NCI-H345 (cell line): Measurements from ENCODE around the gene PCDH17.

ENCODE experiments used
- DNase-seq: peaks from one replicate; lab custom pipeline; 2025; lab: John Stamatoyannopoulos, UW

The PCDH17 gene, protein sequence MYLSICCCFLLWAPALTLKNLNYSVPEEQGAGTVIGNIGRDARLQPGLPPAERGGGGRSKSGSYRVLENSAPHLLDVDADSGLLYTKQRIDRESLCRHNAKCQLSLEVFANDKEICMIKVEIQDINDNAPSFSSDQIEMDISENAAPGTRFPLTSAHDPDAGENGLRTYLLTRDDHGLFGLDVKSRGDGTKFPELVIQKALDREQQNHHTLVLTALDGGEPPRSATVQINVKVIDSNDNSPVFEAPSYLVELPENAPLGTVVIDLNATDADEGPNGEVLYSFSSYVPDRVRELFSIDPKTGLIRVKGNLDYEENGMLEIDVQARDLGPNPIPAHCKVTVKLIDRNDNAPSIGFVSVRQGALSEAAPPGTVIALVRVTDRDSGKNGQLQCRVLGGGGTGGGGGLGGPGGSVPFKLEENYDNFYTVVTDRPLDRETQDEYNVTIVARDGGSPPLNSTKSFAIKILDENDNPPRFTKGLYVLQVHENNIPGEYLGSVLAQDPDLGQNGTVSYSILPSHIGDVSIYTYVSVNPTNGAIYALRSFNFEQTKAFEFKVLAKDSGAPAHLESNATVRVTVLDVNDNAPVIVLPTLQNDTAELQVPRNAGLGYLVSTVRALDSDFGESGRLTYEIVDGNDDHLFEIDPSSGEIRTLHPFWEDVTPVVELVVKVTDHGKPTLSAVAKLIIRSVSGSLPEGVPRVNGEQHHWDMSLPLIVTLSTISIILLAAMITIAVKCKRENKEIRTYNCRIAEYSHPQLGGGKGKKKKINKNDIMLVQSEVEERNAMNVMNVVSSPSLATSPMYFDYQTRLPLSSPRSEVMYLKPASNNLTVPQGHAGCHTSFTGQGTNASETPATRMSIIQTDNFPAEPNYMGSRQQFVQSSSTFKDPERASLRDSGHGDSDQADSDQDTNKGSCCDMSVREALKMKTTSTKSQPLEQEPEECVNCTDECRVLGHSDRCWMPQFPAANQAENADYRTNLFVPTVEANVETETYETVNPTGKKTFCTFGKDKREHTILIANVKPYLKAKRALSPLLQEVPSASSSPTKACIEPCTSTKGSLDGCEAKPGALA (N-terminal part only)

DNA sequence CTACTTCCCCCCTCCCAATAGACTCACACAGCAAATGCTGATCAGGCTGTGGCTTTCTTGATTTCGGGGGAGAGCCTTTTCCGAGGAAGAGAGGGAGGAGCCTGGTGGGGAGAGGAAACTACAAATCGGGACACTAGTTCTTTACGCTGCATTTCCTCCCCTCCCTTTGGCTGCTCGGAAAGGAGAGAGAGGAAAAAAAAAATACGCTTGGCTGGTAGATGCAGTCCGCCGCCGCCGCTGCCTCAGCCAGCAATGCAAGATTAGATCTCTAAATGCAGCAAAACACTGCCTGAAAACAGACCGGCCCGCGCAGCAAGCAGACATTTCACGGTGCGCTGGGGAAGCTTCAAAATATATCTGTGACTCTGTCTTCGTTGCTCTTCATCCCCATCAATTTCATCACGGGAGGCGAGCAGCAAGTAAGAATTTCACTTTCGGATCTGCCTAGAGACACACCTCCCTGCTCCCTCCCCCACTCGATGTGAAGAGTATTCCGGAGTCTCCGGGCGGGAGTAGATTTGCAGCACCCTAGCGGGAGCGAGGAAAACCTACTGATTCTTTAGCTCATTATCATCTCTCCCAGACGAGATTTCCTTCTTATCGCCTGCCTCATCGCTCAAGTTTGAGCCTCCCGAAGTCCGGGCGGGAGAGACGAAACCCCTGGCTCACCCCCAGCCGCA, at the start of gene PCDH17:
TSS of gene PCDH17 (plus strand) at position 149 of the 680 bp plus-strand sequence. CDS start 803 bp downstream, outside the sequence.
- no peak for DNase-seq

DNA sequence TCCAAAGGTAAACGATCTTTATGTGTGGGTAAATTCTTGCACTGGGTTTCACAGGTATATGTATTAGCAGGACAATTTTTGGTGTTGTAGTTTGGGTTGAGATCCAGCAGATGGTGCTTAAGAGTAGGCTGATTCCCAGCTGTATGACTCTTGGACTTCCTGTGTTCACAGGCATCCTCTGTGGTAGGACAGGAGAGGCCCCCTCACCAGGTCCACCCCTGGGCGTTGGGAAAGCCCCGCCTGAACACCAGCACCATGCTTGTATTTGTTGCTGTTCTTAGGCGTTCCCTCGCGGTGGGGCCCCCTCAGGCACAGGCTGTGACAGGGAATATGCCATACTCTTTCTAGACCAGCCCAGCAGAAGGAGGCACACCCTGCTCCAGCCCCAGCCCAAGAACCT, 49.5 kb upstream of the PCDH17 start:
- DNase-seq: no peak

- DNase-seq: no peak
Observed at GRCh38 chr13:57583529-57583928, 48.0 kb upstream of the PCDH17 start.

DNA sequence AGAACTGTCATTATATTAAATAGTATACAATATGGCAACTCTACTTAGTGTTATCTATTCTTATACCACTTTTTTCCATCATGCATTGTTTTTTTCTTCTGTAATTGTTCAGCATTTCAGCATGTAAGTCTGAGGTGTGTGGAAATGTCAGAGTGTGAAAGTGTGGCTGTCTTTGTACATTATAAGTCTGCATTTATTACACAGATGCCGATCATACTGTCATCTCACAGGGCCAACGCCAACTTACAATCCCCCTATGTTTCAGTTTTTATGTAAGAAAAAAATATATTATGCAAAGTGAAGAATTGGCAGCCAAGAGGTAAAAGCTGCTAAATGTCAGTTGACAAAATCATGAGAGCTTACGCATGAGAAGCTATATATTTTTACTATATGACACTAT, 42.9 kb upstream of the PCDH17 start:
- no peak for DNase-seq

DNA sequence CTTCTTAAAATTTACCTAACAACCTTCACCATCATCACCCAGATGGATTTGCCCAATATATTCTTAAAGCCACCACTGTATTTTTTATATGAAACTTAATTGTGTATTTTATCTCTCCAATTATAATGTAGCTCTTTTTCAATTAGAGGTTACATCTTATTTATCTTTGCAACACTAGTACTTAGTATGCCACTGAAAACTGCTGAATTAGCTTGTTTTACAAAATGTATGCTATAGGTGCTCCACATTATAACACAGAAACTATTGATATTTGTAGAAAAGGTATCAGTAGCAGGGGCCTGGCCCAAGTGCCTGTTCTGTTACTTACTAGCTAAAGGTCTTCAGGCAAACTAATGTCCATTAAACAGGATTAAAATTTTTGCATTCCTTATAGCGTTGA, 35.8 kb upstream of the PCDH17 start:
- no peak for DNase-seq

GRCh38 chr13:57601536-57601935, 30.0 kb upstream of the PCDH17 start:
- no peak for DNase-seq

GRCh38 chr13:57604442-57604841, 27.1 kb upstream of the PCDH17 start:
- no peak for DNase-seq

DNA sequence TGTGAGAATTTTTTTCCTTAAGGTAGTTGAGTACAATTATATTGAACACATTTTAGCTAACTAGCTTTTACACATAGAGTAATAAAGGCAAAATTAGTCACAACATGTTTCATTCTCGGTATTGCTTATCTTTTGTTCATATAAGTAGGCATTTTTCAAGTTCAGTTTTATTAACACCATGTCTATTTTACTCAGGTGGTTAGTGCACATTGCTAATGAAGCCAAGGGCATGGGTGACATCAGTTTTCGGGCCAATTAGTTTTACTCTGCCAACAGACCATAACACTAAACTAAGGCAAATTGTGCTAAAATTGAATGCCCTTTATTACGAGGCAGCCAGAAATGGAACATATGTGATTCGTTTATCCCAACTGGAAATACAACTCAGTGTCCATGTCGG, 19.6 kb upstream of the PCDH17 start:
- no peak for DNase-seq

DNA sequence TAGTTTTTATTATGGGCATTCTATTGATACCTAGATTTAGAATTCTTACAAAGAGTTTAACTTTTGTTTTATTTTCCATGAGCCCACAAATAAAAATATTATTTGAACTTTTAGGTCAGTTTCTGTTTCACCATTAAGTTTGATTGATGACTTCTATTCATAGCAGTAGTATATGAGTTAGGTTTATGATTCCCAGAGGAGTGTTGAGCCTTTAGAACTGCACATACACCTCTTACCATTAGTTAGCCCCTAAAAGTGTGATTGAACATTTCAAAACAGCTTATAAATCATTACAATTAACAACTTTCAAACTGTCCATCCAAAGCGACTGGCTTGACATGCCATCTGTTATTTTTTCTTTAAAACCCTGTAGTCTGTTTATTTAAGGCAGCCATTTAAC, 19.0 kb upstream of the PCDH17 start:
- no peak for DNase-seq

GRCh38 chr13:57624565-57625435, 6.7 kb upstream of the PCDH17 start:
- peak; percentile 76 for DNase-seq

GRCh38 chr13:57627663-57628062, 3.9 kb upstream of the PCDH17 start:
- DNase-seq: peak; percentile 68

DNA sequence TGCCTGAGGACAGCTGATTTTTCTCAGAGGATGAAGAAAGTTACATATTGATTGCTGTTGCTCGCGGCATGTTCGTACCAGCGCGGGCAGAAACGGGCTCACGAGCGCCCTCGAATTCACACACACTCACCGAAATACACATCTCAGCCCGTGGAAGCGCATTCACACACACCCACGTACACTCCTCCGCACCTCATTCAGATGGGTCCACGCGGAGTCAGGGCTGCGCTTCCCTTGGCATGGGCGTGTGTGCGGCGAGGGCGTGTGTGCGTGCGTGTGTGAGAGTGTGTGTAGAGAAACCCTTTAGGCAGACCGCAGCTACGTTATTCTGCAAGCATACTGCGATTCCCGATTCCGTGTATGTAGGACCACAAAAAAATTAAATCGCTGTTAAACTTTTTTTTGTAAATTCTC, 2.1 kb upstream of the PCDH17 start:
- peak; percentile 74 for DNase-seq

- DNase-seq: peak; percentile 98
Observed at GRCh38 chr13:57629821-57630235, 1.7 kb upstream of the PCDH17 start.

GRCh38 chr13:57630661-57631595, 616 bp upstream of the PCDH17 start:
- peak; percentile 56 for DNase-seq

DNA sequence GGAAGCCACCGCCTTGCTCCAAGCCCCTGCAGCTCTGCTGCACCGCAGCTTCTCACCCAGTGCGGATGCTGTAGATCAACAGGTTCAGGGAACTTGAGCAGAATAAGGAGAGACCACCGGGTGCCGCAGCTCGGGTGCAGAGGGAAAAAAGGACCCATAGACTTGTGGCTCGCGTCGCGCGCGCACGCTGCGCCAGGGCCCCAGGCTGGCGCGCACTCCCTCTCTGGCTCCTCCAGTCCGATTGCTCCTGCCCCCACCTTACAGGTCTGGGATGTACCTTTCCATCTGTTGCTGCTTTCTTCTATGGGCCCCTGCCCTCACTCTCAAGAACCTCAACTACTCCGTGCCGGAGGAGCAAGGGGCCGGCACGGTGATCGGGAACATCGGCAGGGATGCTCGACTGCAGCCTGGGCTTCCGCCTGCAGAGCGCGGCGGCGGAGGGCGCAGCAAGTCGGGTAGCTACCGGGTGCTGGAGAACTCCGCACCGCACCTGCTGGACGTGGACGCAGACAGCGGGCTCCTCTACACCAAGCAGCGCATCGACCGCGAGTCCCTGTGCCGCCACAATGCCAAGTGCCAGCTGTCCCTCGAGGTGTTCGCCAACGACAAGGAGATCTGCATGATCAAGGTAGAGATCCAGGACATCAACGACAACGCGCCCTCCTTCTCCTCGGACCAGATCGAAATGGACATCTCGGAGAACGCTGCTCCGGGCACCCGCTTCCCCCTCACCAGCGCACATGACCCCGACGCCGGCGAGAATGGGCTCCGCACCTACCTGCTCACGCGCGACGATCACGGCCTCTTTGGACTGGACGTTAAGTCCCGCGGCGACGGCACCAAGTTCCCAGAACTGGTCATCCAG, 964 bp downstream of the PCDH17 start:
- DNase-seq: no peak

DNA sequence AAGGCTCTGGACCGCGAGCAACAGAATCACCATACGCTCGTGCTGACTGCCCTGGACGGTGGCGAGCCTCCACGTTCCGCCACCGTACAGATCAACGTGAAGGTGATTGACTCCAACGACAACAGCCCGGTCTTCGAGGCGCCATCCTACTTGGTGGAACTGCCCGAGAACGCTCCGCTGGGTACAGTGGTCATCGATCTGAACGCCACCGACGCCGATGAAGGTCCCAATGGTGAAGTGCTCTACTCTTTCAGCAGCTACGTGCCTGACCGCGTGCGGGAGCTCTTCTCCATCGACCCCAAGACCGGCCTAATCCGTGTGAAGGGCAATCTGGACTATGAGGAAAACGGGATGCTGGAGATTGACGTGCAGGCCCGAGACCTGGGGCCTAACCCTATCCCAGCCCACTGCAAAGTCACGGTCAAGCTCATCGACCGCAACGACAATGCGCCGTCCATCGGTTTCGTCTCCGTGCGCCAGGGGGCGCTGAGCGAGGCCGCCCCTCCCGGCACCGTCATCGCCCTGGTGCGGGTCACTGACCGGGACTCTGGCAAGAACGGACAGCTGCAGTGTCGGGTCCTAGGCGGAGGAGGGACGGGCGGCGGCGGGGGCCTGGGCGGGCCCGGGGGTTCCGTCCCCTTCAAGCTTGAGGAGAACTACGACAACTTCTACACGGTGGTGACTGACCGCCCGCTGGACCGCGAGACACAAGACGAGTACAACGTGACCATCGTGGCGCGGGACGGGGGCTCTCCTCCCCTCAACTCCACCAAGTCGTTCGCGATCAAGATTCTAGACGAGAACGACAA, 1.8 kb downstream of the PCDH17 start:
- DNase-seq: no peak

DNA sequence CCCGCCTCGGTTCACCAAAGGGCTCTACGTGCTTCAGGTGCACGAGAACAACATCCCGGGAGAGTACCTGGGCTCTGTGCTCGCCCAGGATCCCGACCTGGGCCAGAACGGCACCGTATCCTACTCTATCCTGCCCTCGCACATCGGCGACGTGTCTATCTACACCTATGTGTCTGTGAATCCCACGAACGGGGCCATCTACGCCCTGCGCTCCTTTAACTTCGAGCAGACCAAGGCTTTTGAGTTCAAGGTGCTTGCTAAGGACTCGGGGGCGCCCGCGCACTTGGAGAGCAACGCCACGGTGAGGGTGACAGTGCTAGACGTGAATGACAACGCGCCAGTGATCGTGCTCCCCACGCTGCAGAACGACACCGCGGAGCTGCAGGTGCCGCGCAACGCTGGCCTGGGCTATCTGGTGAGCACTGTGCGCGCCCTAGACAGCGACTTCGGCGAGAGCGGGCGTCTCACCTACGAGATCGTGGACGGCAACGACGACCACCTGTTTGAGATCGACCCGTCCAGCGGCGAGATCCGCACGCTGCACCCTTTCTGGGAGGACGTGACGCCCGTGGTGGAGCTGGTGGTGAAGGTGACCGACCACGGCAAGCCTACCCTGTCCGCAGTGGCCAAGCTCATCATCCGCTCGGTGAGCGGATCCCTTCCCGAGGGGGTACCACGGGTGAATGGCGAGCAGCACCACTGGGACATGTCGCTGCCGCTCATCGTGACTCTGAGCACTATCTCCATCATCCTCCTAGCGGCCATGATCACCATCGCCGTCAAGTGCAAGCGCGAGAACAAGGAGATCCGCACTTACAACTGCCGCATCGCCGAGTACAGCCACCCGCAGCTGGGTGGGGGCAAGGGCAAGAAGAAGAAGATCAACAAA, 2.6 kb downstream of the PCDH17 start:
- DNase-seq: no peak
